GM19395 (cell line): Measurements from ENCODE around the gene GFOD2.
A peak's percentile ranks its signal among the peaks of the same experiment; 100 is the strongest.

Experiments
- ATAC-seq: cut with Tn5 transposase; IDR thresholded peaks from one replicate; pipeline ENCODE4 v1.9.1; 2021; ENCODE audit warnings: mild to moderate bottlenecking, moderate library complexity; ENCODE audit not compliant: unreplicated experiment

Gene GFOD2

DNA sequence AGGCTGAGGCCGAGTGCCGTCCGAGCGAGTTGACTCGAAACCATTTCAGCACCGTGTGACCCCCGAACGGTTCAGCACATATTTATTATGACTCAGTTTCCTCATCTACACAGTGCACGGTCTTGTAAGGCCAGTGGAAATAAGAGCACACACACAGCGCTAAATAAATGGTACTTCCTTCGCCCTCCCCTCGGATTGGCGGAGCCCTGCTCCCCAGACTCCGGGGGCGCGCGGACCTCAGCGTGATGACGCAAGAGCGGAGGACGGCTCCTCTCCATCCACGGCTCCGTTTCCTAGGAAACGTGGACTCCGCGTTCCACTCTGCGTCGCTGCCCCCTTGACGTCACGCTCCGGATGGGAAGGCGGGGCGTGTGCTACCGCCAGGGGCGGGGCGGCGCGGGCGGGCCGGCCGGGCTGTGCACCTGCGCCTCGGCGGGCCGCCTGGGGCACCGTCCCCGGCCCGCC is 58.5 kb downstream of the GFOD2 start, which contains the start of gene PARD6A:
TSS of gene PARD6A (plus strand) at position 397 of the 465 bp plus-strand sequence. CDS start 79 bp downstream, outside the sequence.
- ATAC-seq: peak; percentile 76

DNA sequence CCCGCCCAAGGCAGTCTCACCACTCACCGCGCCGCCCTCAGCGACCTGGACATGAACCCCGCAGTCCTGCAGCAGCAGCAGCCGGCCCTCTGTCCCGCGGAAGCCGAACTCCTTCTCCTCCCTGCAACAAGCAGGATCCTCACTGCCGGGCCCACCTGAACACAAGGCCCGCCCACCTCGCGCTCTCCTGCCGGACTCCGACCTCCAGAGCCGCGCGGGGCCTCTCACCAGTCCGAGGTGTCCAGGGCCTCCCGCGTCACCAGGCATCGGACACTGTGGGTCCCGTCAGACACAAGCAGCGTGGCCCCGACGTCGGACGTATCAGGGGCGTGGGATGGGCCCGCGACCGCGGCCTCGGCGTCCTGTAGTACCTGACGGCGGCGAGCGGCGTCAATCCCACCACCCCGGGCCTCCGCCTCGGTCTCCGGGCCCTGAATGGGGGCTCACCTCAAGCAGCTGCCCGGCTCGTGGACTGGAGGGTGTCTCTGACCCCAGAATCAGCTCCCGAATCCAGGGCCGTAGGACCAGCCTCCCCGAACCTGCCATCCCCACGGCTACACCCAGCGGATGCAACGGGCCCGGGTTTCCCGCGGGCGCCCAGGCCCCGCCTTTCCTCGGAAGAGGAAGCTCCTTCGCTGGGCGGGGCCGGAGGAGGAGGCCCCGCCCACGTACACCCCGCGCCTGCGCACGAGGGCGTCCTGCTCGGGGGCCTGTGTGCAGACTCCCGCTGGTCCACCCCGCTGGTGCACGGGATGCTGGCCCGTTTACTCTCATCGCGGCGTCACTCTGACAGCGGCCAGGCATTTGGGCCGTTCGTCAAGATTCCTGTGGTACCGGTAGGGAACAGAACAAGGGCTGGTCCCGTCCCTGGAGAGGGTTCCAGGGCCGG is 59.2 kb downstream of the GFOD2 start, which contains the start of gene ACD:
TSS of gene ACD (minus strand) at position 586 of the 889 bp plus-strand sequence. CDS start at position 546, 40 bp downstream.
- ATAC-seq: peak; percentile 65

DNA sequence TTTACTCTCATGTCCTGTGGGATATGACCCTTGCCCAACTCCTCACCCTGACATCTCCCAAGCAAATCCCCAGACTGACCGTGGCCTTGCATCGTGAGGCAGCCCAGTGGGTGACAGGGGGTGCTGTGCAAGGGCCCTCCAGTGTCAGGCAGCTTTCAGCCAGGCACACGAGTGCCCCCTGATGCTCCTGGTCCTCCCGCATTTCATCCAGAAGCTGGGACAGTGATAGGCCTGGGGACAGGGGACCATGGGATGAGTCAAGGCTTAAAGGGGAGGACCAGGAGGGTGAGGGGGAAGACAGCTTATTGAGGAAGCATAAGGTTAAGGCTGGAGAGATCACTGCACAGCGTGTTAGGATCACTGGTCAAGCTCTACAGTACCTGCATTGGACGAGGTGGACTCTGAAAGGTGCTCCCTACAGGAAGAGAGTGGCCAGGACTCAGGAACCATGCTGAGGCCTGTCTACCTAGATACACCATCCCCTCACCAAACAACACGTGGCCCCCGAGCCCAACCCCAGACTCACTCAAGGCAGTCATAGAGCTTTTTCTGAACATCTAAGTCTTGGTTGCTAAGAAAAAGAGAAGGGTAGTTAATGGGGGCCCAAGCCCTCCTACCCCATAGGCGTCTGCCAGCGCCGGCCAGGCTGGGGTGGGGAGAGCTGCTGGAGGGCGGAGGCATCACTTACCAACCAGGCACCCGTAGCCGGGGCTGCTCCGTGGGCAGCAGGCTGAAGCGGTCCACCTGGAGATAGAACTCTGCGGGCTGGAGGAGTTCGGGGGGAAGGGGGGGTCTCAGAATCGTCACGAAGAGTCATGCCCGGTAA is 60.1 kb downstream of the GFOD2 start:
- ATAC-seq: no peak

DNA sequence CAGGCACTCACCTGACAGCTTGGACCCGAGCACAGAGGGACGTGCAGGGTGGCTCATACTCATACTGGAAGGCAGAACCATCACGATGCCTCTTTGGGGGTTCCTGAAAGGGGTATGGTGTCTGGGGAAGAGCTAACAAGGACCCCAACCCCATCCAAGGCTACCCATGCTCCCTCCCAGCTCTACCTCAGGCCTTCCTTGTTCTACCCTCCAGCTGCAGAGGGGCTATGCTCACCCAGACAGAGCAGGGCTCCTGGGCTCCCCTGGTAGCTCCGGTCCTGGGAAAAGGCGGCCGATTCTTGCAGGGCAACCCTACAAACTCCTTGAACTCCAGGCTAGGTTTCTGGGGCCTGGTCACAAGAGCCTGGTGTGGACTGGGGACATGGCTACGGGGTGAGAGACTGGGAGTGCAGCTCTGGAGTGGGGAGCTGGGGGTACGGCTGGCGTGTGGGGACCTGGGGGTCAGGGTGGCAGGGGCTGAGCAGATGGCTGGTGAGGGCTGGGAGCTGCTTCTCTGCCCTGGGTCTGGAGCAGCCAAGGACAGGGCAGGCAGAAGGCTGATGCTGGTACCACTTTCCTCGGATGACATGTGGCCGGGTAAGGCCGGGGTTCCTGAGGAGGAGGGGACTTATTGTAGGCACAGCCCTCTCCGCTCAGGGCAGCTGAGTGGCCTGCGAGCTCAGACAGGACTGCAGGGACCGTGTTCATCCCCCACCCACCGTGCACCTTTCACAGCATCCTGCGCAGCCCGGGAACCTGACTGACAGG is 61.2 kb downstream of the GFOD2 start:
- ATAC-seq: no peak

DNA sequence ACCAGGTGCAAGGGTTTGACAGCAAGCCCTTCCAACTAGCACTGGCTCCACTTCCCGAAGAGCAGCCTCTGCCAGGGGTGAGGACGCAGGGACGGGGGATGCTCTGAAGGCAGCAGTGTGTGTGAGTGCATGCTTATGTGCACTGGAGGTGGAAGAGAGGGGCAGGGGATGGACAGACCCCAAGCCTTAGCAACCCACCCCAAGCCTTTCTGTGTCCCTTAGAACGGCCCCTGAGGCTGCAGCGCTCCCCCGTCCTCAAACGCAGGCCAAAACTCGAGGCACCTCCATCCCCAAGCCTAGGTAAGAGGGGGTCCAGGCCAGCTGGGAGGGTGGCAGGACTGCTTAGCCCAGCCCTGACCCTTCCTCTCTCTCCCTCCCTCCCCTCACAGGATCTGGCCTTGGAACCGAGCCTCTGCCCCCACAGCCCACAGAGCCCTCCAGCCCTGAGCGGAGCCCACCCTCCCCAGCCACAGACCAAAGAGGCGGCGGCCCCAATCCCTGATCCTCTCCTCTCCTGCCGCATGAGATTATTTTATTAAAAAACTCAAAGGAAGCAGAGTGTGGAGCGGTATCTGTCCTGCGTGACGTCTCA is 62.0 kb downstream of the GFOD2 start:
- ATAC-seq: no peak

DNA sequence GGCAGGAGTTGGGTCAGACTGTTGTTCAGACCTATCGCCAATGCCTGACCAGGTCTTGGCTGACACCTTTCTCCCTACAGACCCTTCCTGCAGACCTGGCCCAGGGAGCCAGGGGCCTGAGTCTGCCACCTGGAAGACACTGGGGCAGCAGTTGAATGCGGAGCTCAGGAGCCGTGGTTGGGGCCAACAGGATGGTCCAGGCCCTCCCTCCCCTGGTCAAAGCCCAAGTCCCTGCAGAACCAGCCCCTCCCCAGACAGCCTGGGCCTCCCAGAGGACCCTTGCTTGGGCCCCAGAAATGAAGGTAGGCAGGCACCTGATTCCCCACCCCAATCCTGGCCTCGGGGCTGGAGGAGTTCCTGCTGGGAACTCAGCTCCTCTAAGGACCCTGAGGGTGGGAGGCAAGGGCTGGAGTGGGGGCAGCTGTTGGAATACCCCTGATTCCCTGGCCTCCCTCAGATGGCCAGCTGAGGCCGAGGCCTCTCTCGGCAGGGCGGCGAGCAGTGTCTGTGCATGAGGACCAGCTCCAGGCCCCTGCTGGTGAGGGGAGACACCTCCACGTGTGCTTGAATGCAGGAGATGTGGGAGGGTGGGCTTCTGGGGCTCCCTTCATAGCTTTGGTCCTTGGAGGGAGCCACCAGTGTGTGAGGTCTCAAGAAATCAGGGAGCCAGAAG is 62.6 kb downstream of the GFOD2 start:
- ATAC-seq: no peak

DNA sequence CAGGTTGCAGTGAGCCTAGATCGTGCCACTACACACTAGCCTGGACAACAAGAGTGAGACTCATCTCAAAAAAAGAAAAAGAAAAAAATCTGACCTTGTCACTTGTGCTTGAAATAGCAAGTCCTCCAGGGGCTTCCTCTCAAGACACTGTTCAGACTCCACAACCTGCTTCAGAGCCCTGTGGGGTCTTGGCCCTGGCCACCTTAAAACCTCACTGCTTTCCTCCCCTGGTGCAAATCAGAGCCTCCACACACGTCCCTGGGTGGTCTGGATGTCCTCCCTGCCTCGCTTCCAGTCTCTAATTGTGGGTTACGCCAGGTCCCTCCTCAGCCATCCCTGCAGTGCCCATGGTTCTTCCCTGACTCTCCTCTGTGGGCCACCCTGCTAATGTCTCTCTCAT is 63.8 kb downstream of the GFOD2 start:
- no peak for ATAC-seq

DNA sequence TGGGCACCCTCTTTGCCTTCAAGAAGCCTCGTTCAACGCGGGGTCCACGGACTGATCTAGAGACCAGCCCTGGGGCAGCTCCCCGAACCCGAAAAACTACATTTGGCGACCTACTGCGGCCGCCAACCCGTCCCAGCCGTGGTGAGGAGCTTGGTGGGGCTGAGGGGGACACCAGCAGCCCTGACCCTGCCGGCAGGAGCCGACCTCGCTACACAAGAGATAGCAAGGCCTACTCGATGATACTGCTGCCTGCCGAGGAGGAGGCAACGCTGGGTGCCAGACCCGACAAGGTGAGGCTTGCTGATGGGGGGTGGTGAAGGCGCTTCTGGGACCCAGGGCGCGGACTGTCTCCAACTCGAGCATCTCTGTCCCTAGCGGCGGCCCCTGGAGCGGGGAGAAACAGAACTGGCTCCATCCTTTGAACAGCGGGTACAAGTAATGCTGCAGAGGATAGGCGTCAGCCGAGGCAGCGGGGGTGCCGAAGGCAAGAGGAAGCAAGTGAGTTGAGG is 64.7 kb downstream of the GFOD2 start:
- no peak for ATAC-seq

DNA sequence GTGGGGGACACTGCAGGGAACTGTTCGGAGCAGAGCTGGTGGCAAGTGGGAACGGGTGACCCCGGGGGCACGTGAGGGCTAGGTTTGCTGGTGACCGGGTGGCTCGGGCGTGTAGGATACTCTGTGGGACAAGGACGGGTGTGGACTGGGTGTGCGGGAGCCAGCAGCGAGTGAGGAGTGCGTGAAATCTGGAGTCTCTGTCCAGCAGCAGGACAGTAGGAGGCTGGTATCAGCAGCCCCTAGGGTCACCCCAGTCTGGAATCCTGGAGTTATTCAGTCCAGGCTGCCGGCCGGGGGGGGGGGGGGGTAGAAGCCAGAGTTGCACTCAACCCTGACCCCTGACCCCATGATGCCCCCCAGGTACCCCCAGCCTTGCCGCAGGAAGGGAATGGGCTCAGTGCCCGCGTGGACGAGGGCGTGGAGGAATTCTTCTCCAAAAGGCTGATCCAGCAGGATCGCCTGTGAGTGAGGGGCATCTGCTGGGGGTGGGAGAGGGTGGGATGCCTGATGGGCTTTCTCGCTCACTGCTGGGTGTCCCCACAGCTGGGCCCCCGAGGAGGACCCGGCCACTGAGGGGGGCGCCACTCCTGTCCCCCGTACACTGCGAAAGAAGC is 65.2 kb downstream of the GFOD2 start:
- ATAC-seq: no peak

DNA sequence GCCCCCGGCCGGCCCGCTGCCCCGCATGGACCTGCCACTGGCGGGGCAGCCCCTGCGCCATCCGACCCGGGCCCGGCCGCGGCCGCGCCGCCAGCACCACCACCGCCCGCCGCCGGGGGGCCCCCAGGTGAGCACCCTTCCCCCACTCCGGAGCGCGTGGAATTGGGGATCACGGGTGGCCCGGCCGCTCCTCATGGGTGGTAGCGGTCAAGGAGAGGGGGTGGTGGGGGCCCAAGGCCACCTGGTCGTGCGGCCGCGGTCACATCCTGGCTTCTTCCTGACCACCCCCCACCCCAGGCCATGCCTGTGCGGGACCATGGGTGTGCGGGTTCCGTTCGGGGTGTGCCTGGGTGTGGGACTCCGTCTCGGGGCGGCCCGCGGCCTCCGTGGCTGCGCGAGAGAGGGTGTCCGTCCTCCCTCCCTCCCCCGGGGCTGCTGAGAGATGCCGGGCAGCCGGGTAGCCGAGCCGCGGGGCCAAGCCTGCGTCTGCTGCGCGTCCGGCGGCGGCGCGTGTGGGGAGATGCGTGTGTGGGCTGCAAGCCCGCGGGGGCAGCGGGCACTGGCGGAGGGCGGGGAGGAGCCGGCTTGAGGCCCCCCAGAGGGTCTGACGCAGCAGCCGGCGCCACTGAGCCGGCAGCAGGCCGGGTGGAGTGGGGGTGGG is 65.9 kb downstream of the GFOD2 start:
- ATAC-seq: no peak

DNA sequence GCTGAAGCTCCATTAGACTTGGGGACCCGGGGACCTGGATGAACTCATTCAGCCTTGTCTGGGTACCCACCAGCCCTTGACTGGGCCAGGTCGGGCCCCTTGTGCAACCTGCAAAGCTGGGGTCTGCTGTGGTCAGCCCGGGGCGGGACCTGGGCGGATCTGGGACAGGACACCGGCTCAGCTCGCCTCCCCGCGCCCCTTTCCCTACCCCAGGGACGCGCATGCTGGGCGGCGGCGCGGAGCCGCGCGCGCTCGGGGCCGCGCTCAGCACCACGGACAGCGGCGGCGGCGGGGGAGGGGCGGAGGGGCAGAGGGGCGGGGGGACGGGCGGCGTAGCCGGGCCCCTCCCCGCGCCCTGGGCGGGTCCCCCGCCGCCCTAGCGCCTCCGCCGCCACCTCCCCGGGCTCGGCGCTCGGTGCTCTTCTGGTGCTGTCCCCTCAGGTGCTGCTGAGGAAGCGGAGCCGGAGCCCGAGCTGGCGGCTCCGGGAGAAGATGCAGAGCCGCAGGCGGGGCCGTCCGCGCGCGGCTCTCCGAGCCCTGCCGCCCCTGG is 66.5 kb downstream of the GFOD2 start:
- ATAC-seq: no peak

DNA sequence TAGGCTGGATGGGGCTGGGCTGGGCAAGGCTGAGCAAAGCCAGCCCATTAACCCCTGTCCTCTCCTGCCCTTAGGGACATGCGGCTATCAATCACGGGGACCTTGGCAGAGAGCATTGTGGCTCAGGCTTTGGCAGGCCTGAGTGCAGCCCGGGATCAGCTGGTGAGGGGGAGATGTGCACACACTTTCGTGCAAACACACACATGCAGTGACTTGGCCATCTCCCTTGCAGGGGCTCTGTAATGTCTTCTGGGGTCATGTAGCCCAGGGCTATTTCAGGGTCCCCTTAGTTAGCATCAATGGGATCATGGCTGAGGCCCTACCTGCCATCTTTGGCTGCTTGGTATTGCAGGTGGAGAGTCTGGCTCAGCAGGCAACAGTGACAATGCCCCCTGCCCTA is 67.3 kb downstream of the GFOD2 start:
- no peak for ATAC-seq

DNA sequence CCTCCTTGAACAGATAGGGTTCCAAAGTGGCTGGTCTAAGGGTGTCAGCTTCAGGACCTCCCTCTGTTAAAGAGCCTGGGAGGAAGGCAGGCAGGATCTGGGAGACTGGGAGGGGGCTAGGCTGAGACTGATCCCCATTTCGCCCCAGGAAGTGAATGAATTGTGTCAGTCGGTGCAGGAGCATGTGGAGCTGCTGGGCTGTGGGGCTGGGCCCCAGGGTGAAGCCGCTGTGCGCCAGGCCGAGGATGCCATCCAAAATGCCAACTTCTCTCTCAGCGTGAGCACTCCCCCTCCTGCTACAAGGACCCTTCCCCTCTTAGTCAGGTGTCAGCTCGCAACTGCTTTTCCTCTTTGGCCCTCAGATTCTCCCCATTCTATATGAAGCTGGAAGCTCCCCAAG is 68.1 kb downstream of the GFOD2 start:
- ATAC-seq: no peak

DNA sequence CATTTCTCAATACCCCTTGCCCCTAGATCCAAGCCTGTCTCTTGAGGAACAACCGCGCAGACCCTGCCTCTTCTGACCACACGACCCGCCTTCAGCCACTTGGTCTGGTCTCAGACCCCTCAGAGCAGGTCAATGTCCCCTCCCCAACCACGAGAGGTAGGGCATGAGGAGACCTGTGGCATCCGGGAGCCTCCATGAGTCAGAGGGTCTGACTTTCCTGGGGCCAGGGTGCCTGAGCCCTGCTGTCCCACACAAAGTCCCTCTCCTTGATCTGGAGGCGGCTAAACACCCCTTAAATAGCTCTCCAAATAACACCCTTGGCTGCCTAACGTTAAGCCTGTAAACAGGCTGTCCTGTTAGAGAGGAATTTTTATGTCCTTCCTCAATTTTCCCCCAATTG is 69.1 kb downstream of the GFOD2 start:
- no peak for ATAC-seq

DNA sequence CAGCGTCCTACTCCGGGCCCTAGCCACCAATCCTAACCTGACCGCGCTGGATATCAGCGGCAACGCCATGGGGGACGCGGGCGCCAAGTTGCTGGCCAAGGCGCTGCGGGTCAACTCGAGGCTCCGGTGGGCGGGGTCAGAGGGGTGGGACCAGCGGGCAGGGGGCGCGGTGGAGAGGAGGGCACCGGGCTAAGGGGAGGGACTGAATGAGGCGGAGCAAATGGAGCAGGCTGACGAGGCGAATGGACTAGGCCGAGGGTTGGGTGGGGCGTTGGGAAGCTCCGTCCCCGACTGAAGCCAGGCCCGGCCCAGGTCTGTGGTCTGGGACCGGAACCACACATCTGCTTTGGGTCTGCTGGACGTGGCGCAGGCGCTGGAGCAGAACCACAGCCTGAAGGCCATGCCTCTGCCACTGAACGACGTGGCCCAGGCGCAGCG is 69.6 kb downstream of the GFOD2 start:
- ATAC-seq: no peak

DNA sequence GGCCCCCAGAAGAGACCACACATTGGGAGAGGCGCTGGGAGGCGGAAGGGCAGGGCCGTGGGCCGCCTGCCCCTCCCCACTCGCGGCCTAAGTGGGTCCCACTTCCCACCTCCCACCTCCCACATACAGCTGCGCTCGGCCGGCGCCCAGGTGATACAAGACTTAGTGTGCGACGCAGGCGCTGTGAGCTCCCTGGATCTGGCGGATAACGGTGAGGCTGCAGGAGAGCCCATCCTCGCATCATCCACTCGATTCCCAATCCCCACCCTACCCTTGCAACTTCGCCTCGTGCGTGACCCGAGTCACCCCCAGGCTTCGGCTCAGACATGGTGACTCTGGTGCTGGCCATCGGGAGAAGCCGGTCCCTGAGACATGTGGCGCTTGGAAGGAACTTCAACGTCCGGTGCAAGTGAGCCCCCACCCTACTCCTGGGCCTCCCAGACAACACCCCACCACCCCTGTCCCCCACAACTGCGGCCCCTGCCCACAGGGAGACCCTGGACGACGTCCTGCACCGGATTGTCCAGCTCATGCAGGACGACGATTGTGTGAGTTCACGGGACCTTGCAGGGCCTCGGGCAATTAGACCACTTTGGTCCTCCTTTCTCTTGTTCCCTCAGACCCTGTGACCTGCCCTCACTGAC is 70.2 kb downstream of the GFOD2 start:
- no peak for ATAC-seq

DNA sequence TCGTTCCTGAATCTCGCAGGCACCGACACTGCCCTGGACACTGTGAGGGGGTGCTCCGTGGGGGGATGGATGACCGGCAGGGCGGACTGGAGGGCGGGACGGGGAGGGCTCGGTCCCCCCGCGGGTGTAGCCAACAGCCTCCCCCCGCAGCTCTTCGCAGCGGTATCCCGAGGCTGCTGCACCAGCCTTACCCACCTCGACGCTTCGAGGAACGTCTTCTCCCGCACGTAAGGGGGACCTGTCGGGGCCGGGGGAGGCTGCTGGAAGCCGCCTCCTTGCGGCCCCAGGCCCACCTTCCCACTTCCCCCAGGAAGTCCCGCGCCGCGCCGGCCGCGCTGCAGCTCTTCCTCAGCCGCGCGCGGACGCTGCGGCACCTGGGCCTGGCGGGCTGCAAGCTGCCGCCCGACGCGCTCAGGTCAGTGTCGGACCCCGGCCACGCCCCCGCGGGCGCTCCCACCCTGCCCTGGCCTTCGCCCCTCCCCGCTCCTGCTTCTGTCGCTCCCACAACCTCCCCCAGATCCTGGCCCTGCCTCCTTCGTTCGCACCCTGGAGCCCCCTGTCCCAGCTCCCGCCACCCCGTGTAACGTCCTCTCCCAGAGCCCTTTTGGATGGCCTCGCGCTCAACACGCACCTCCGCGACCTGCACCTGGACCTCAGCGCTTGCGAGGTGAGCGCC is 70.9 kb downstream of the GFOD2 start:
- ATAC-seq: no peak
